HG03159 (cell line): Measurements from ENCODE around the gene OR5C1.
"Not testable (repeated sequence)": the region's sequence is repeated elsewhere in the genome, so short reads cannot be mapped to it uniquely, and the experiment has no call there.

ENCODE experiments used
- ATAC-seq: cut with Tn5 transposase; IDR thresholded peaks from one replicate; pipeline ENCODE4 v1.9.1; 2021; ENCODE audit warnings: mild to moderate bottlenecking, moderate library complexity; ENCODE audit not compliant: unreplicated experiment

Gene OR5C1

DNA sequence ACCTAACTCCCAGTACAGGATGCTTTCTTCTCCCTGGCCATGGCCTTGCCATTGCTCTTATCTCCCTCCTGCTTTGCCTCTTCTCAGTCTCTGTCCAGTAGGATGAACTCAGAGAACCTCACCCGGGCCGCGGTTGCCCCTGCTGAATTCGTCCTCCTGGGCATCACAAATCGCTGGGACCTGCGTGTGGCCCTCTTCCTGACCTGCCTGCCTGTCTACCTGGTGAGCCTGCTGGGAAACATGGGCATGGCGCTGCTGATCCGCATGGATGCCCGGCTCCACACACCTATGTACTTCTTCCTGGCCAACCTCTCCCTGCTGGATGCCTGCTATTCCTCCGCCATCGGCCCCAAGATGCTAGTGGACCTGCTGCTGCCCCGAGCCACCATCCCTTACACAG lies at the start of gene OR5C1:
Gene OR5C1, plus strand, starts transcription at position 103 of the 400 bp plus-strand sequence. Its CDS starts 0 bp downstream, at position 103.
- no peak for ATAC-seq

DNA sequence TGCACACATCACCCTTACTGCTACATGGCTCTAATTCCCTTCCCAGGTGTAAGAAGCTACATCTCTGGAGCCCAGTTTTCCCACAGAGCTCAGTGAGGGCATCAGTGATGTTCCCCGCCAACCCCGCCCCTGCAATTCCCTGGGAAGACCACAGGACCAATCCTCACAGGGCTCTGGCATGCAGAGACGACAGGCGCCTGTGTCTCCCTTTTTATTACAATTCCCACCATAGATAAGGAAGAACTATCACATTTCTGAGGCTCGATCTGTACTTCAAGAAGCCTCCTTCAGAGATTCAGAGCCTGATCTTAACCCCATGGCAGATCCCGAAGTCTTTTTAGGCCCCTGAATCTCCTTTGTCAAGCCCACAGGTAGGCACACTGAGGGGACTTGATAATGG lies 46.7 kb upstream of the OR5C1 start, which contains the start of gene OR1L6:
Gene OR1L6, plus strand, starts transcription at position 301 of the 400 bp plus-strand sequence. CDS start 7,545 bp downstream, outside the sequence.
- no peak for ATAC-seq

DNA sequence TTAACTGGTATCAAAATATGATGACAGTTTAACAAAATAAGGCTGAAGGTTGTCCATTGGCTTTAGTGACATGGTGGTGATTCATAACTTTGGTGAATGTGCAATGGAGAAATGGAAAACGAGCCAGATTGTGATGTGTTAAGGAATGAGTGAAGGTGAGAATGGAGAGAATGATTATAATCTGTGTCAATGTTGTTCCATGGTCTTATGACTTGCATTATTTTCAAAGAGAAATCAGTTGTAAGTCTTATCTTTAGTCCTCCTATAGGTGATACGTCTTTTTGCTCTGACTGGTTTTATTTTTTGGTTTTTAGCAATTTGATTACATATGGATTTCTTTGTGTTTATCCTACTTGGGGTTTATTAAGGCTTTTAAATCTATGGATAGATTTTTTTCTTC lies 33.9 kb upstream of the OR5C1 start:
- ATAC-seq: no peak

DNA sequence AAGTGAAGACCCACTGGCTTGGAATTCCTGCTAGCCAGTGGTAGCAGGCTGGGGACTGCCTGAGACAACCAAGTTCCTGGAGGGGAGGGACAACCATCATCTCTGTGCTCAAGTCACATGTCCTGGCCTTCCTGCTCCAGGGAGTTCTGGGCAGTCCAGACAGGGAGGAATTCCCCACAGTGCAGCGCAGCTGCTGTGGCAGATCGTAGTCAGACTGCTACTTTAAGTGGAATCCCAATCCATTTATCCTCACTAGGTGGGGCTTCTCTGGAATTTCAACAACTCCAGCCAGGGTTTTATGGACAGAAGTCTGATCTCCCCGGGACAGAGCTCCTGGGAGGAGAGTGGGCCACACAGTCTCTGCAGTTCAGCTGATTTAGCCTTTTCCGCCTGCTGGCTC lies 20.9 kb upstream of the OR5C1 start:
- no peak for ATAC-seq

DNA sequence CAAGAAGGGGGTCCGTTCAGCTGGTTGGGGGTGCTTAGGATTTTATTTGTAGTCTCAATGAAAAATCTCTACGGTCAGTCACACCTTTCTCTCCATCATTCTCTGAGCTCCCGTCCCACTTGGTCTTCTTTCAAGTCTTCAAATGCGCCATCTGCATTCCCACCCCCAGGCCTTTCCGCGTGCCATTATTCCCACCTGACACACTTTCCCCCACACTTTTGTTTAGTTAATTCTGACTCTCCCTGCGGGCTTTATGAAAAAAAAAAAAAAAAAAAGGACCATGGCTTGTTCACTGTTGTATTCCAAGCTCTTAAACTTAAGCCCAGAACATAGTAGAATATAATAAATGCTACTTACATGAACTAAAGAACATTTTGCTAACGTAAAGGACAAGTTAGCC lies 11.7 kb upstream of the OR5C1 start:
- ATAC-seq: no peak

DNA sequence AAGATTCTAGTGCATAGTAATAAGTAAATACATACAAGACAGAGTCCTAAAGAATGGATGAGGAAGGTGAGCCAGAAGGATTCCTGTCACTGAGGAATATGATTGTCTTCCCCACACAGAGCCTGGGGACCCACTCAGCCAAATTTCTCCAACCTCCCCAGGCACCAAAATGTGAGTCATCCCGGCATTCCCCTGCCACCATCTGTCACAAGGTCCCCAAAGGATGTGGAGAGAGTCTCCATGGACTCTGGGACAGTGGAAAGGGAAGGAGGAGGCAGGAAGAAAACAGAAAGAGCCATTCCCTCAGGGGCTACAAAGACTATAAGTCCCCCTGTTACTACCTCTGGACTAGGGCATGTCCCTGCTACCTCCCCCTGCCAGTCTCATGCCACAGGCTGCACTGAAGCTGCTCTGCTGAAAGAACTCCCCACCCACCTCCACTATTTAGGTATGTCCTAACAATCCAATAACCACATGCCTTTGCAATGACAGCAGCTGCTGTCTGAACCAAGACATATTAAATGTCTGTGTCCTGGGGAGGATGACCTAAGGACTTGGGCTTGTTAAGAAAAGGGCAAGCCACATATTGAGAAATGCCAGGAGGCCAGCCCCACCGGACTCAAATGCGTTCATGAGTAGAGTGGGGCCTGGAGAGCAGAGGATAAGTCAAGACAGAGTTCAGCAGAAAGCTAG lies 10.7 kb upstream of the OR5C1 start:
- no peak for ATAC-seq

DNA sequence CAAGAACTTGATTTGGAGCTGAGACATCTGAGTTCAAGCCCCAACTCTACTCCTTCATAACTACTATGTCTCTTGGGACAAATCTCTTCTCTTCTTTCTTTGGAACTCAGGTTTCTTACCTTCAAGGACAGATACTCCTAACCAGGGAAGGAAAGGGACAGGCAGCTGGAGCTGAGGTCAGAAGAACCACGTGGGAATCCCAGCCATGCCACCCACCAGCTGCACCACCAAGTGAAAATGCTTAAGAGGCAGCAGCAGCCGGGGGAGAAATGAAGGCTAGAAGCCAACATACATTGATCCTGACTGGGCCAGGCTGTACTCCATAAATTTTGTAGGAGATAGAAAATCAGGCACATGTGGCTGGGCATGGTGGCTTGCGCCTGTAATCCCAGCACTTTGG lies 9.6 kb upstream of the OR5C1 start:
- ATAC-seq: no peak

DNA sequence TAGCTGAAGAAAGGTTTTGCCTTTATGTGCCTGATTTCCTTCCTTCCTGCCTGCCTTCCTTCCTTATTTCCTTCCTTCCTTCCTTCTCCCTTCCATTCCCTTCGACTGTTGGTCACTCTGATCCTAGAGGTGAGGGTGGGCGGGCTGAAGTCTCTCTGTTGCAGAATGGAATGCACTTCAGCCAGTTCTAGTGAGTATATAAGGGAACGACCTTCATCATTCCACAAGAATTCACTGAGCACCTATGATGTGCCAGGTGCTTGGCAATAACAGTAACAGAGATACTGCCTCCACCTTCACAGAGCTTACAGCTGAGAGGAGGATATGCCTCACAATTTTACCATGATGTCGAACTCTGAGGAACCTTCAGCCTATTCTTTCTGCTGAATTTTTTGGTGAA lies 8.7 kb upstream of the OR5C1 start:
- no peak for ATAC-seq

DNA sequence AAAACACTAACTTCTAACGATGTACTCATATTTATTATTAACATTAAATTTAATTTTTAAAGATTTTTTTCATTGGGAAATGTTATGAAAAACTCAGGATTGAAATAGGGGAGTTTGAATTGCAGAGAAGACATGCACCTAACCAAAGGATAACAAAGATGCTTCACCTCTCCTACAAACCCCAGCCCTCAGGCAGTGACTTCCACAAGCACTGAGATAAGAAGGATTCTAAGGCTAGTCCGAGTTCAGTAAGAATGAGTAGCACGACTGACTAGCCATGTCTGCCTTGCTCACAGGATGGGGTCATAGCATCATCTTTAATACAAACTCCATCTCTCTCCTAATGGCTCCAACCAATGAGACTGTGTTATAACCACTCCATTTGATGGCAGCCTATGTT lies 7.1 kb upstream of the OR5C1 start:
- ATAC-seq: no peak

DNA sequence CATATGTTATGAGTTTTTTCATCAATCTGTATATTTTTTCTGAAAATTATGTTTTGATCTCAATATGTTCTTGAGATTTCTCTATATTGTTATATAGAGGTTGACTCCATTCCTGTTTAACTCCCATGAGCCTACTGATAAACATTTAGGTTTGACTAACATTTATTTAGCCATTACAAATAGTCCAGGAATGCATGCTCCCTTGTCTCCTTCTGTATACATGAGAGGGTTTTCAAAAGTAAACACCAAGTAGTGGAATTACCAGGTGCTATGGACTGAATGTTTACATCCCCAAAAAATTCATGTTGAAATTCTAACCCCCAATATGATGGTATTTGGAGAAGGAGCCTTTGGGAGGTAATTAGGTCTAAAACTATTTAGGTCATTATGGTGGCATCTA lies 3.5 kb upstream of the OR5C1 start:
- ATAC-seq: no peak

DNA sequence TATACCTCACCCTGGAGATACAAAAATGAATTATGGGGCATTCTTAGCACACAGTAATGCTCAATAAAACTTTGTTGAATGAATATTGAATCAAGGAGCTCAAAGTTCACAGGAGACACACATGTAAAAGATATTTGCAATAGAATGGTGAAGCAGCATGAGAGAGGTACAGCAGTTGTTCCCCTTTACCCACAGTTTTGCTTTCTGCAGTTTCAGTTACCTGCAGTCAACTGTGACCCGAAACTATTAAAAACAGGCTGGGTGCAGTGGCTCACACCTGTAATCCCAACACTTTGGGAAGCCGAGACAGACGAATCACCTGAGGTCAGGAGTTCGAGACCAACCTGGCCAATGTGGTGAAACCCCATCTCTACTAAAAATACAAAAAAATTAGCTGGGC lies 2.4 kb upstream of the OR5C1 start:
- no peak for ATAC-seq

DNA sequence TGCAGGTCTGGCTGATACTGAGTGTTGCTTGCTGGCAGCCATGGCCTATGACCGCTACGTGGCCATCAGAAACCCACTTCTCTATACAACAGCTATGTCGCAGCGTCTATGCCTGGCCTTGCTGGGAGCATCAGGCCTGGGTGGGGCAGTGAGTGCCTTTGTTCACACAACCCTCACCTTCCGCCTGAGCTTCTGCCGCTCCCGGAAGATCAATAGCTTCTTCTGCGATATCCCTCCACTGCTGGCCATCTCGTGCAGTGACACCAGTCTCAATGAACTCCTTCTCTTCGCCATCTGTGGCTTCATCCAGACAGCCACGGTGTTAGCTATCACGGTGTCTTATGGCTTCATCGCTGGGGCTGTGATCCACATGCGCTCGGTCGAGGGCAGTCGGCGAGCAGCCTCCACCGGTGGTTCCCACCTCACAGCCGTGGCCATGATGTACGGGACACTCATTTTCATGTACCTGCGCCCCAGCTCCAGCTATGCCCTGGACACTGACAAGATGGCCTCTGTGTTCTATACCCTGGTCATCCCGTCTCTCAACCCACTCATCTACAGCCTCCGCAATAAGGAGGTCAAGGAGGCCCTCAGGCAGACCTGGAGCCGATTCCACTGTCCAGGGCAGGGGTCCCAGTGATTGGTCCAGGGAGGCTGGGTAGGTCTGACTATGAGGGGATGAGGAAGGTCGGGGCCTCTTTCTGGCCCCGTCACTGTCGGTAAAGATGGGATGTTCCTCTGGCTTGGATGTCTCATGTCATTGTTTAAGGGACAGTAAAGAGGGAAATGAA lies 718 bp downstream of the OR5C1 start:
- ATAC-seq: no peak

DNA sequence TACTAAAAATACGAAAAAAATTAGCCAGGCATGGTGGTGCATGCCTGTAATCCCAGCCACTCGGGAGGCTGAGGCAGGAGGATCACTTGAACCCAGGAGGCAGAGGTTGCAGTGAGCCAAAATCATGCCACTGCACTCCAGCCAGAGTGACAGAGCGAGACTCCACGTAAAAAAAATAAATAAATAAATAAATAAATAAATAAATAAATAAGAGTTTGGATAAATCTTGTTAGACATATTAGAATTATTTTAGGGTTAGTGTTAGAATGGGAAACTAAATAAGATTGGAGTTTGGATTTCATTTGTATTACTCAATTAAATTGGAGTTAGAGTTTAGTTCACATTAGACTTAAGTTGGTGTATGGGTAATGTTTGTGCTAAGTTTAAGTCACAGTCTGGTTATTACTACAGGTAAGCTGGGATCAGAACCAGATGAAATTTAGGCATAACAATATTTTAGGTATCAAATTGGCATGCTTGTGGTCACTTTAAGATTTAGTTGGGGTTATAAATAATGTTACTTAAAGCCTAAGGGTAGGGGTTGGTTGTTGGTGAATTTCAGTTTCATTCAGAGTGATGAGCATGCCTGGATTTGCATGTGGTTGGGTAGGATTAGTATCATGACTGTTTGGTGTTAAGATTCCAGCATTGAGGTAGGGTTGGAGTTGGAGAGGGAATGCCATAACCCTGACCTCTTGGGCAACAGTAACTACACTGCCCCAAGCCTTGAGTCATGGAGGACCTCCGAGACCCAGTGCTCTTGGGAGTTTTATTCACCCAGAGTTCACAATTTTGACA lies 3.3 kb downstream of the OR5C1 start:
- no peak for ATAC-seq

DNA sequence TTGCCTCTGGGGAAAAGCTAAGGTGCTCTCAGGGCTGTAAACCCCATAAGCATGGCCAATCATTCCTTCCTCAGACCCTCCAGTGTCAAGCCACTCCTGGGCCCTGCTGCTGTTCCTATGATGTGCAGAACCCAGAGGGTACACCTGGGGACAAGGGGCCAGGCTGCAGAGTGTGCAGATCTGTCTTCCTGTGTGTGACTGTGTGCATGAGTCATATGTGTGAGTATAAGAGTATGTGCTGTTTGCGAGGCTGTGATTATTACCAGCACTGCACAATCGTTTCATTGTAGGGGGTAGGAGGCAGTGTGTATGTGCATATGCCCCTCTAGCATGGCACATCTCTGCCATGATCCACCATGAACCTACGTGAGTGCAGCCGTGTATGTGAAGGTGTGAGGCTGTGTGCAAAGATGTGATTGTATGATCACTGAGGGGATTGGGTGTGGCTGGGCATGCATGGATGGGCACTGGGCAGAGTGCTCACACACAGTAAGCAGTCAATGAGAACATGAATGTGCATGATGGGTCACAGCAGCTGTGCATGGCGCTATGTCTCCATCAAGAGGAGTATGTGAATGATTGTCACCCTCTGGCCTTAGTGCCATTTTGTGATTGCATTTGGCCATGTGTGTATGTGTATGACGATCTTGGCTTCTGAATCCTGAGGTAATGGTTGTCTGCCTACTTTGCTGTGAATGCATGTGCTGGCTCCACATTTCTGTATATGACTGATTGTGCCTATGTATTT lies 8.8 kb downstream of the OR5C1 start:
- no peak for ATAC-seq

DNA sequence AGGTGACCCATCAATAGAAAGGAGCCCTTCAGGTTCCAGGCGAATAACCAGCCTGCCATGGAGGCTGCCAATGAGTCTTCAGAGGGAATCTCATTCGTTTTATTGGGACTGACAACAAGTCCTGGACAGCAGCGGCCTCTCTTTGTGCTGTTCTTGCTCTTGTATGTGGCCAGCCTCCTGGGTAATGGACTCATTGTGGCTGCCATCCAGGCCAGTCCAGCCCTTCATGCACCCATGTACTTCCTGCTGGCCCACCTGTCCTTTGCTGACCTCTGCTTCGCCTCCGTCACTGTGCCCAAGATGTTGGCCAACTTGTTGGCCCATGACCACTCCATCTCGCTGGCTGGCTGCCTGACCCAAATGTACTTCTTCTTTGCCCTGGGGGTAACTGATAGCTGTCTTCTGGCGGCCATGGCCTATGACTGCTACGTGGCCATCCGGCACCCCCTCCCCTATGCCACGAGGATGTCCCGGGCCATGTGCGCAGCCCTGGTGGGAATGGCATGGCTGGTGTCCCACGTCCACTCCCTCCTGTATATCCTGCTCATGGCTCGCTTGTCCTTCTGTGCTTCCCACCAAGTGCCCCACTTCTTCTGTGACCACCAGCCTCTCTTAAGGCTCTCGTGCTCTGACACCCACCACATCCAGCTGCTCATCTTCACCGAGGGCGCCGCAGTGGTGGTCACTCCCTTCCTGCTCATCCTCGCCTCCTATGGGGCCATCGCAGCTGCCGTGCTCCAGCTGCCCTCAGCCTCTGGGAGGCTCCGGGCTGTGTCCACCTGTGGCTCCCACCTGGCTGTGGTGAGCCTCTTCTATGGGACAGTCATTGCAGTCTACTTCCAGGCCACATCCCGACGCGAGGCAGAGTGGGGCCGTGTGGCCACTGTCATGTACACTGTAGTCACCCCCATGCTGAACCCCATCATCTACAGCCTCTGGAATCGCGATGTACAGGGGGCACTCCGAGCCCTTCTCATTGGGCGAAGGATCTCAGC lies 11.6 kb downstream of the OR5C1 start, which contains the start of gene OR1K1:
Gene OR1K1, plus strand, starts transcription at position 58 of the 995 bp plus-strand sequence. Its CDS starts 0 bp downstream, at position 58.
- ATAC-seq: no peak

DNA sequence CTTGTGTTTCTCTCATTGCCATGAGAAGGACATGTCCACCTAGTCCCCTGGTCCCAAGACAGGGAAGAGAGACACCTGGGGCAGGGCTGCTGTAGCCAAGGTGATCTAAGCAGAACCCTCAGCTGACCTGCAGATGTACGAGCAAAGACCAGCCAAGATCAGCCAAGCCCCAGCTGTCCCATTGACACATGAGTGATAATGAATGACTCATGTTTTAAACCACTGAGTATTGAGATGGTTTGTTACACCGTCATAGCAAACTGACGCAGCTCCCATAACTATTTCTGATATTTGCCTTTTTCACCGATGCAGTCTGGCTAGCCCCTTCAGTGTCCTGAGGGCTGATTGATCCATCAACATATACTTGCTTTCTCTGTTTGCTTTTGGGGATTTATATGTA lies 17.9 kb downstream of the OR5C1 start:
- ATAC-seq: no peak

DNA sequence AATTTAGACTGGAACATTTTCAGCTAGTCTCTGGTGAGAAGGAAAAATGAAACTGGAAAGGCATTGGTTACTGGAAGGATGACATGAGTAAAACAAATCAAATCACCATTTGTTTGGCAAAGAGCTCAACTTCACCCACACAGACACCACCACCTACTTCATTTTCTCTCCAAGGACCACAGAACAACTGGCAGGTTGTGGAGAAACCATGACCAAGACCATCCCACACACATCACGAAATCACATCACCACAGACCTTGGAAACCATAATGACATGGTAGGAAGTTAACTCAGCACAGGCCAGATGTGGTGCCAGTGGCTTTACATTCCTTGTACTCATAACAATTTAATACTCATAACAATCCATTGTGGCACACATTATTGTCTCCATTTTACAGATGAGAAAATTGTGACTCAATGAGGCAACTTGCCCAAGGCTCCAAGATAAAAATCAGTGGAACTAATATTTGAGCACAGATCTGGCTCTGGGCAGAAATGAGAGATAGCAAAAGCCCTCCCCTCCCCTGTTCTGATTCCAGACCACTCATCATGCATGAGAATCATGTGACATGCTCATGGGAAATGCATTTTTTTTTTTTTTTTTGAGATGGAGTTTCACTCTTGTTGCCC lies 18.7 kb downstream of the OR5C1 start:
- ATAC-seq: no peak

DNA sequence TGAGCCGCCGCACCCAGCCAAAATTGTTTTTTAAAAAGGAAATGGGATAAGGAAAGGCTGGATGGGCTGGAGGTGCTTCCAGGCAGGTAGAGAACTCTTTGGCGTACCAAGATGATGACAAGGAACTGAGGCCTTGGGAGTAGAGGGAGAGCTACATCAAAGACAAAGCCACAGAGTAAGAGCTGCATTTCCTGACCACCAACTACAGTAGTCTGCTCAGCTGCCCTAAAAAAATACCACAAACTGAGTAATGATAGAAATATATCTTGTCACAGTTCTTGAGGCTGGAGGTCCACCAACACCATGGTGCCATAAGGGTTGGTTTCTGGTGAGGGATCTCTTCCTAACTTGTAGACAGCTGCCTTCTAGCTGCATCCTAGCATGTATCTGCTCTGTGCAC lies 19.4 kb downstream of the OR5C1 start:
- ATAC-seq: no peak

DNA sequence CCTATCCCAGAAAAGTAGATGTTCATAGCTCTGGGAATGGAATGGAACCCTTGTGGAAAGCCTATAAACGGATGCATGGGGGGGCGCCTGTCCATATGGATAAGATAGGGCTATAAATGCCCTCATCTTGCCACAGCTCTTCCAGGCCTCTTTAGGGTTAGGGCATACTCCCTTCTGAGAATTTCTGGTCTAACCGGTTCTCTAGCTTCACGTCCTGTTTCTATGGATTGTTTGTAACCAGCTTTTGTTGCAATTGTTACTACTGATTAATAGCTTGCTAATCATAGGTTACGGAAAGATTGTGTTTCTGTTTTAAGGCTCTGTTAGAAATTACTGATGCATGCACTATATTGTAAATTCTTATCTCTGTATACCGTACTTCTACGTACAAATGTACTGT lies 20.5 kb downstream of the OR5C1 start:
- ATAC-seq: not testable (repeated sequence)
